ENCODE results near the gene KRT83. TPM values are rescaled to one million over a fixed set of nuclear protein-coding genes. Genes with fewer than 3 reads are reported as not detected.

Gene KRT83
- polyA plus RNA-seq, 2 of the 4 experiments (the other 2 are of a cell fraction) = 20.4 to 44.8 TPM

GRCh38 chr12:52285172-52285745, 35.9 kb downstream of the KRT83 start (continued):
- TF ChIP-seq REST (IDR thresholded peaks at IDR 0.05) = no peak
- TF ChIP-seq, protein P1, sequence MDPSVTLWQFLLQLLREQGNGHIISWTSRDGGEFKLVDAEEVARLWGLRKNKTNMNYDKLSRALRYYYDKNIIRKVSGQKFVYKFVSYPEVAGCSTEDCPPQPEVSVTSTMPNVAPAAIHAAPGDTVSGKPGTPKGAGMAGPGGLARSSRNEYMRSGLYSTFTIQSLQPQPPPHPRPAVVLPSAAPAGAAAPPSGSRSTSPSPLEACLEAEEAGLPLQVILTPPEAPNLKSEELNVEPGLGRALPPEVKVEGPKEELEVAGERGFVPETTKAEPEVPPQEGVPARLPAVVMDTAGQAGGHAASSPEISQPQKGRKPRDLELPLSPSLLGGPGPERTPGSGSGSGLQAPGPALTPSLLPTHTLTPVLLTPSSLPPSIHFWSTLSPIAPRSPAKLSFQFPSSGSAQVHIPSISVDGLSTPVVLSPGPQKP (IDR thresholded peaks at IDR 0.05; ENCODE audit: low read depth, low read length) = no peak
- TF ChIP-seq CBX2 (IDR thresholded peaks at IDR 0.05; ENCODE audit: borderline replicate concordance, low read depth) = no peak
- peak; percentile 23; the same call in 1 of the 2 replicates for TF ChIP-seq HOXB5 (CRISPR knock-in tag; IDR thresholded peaks at IDR 0.05)
- TF ChIP-seq HEYL (CRISPR knock-in tag; IDR thresholded peaks at IDR 0.05) = peak; percentile 83; the same call in 1 of the 2 replicates
- TF ChIP-seq HDAC2 (IDR thresholded peaks at IDR 0.05) = no peak
- TF ChIP-seq MAFK (IDR thresholded peaks at IDR 0.05; ENCODE audit: partially characterized antibody) = peak; percentile 10
- 0 out of 2 replicates have a peak, but pooled peaks have one; percentile 30 for TF ChIP-seq NPAS2 (CRISPR knock-in tag; IDR thresholded peaks at IDR 0.05; ENCODE audit: borderline replicate concordance)

- no peak for ATAC-seq
- Histone ChIP-seq H3K4me3 (peak overlapping the region; percentile 59; the same call in 1 of the 3 replicates), H3K4me2 (peak overlapping the region; percentile 94), H3K4me1 (peaks cover 62% of the 10 kb centered on the region), H3K27ac (peak overlapping the region; percentile 96 to 100), H3K9me3 (no peaks in the 10 kb centered on the region)
- peak in 1 of 2 experiments; percentile 76 for DNase-seq (ENCODE audit: low read depth in 1 of 2, low spot score in 1 of 2)
- 6% methylated on average over 4 of the region's 4 CpGs for WGBS (ENCODE audit: missing lambda C conversion rate)
- ChIA-PET CTCF (interaction anchor here (0.9 to 15.3 kb wide), 15 partner anchors 13 to 696 kb away, joined by 3 to 387 read pairs (median 6); partner anchors contain the start of gene KRT83), POLR2A (interaction anchor here (0.7 to 11.7 kb wide), 13 partner anchors 9 to 1251 kb away, joined by 3 to 383 read pairs (median 7); partner anchors contain the start of gene KRT80)
- peak; percentile 94 for FAIRE-seq
- peak; percentile 1 for TF ChIP-seq HOXB5 (CRISPR knock-in tag; IDR thresholded peaks at IDR 0.05)
- TF ChIP-seq PHF8 (IDR thresholded peaks at IDR 0.05; ENCODE audit: borderline replicate concordance, low read depth) = no peak
- no peak for TF ChIP-seq EHMT2 (IDR thresholded peaks at IDR 0.05; ENCODE audit: low read depth)
- TF ChIP-seq ZNF302 (CRISPR knock-in tag; IDR thresholded peaks at IDR 0.05) = no peak
- no peak for TF ChIP-seq USF2 (IDR thresholded peaks at IDR 0.05)
- TF ChIP-seq SMC3 (IDR thresholded peaks at IDR 0.05) = no peak
- TF ChIP-seq EHF (CRISPR knock-in tag; IDR thresholded peaks at IDR 0.05) = peak; percentile 54
- no peak; the same call in none of the 2 replicates for TF ChIP-seq HOXA7 (CRISPR knock-in tag; IDR thresholded peaks at IDR 0.05)
- no peak for TF ChIP-seq EP300 (IDR thresholded peaks at IDR 0.05)
- TF ChIP-seq, protein P2, sequence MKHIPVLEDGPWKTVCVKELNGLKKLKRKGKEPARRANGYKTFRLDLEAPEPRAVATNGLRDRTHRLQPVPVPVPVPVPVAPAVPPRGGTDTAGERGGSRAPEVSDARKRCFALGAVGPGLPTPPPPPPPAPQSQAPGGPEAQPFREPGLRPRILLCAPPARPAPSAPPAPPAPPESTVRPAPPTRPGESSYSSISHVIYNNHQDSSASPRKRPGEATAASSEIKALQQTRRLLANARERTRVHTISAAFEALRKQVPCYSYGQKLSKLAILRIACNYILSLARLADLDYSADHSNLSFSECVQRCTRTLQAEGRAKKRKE (CRISPR knock-in tag; IDR thresholded peaks at IDR 0.05; ENCODE audit: low read depth) = 0 out of 2 replicates have a peak, but pooled peaks have one; percentile 2
- no peak for TF ChIP-seq MAZ (IDR thresholded peaks at IDR 0.05; ENCODE audit: borderline replicate concordance, low read depth, low read length)
- TF ChIP-seq, protein P3, sequence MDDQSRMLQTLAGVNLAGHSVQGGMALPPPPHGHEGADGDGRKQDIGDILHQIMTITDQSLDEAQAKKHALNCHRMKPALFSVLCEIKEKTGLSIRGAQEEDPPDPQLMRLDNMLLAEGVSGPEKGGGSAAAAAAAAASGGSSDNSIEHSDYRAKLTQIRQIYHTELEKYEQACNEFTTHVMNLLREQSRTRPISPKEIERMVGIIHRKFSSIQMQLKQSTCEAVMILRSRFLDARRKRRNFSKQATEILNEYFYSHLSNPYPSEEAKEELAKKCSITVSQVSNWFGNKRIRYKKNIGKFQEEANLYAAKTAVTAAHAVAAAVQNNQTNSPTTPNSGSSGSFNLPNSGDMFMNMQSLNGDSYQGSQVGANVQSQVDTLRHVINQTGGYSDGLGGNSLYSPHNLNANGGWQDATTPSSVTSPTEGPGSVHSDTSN (IDR thresholded peaks at IDR 0.05) = peak; percentile 89
- no peak for TF ChIP-seq ZSCAN20 (CRISPR knock-in tag; IDR thresholded peaks at IDR 0.05)
- no peak for TF ChIP-seq ZC3H11A (IDR thresholded peaks at IDR 0.05)
- TF ChIP-seq RARB (CRISPR knock-in tag; IDR thresholded peaks at IDR 0.05) = peak; percentile 70
- TF ChIP-seq POLR2A (IDR thresholded peaks at IDR 0.05; ENCODE audit: low read length) = peak; percentile 55
- TF ChIP-seq MAX (IDR thresholded peaks at IDR 0.05) = no peak
- TF ChIP-seq CBX8 (IDR thresholded peaks at IDR 0.05) = no peak
- TF ChIP-seq, protein P1 (IDR thresholded peaks at IDR 0.05; ENCODE audit: low read depth, low read length) = no peak
- TF ChIP-seq TFCP2L1 (CRISPR knock-in tag; IDR thresholded peaks at IDR 0.05) = peak; percentile 49; the same call in 1 of the 2 replicates
- TF ChIP-seq GATA3 (IDR thresholded peaks at IDR 0.05; ENCODE audit: borderline replicate concordance) = no peak; the same call in 1 of the 2 replicates
- TF ChIP-seq RNF2 (IDR thresholded peaks at IDR 0.05; ENCODE audit: borderline replicate concordance, low read depth) = no peak
Observed at GRCh38 chr12:52284562-52285171, 36.5 kb downstream of the KRT83 start.
